ENCODE results near the gene ADIRF. TPM values are rescaled to one million over a fixed set of nuclear protein-coding genes. Genes with fewer than 3 reads are reported as not detected.
"Not testable (repeated sequence)": the region's sequence is repeated elsewhere in the genome, so short reads cannot be mapped to it uniquely, and the experiment has no call there.

Gene ADIRF
- total RNA-seq, 2 experiments from 2014 or later, result not detected

DNA sequence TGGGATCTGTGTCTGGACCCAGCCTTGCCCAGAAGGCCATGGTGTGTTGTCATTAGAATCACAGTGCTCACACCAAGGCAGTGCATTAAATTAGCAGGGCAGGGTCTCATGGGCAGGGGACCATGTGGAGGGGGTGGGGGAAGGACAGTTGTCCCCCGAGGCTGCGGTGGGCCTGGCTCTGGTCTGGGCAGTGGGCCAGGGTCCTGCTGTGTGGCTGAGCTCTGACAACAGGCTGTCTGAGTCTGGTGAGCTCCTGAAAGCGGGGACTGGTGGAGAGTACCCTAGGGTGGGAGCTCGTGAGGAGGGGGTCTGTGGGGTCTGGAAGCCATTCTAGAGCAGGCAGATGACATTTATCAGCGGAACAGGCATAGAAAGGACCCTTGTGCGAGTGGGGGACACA, 49.8 kb downstream of the ADIRF start:
- H3K27ac Mint-ChIP-seq; H3K27me3 Mint-ChIP-seq; DNase-seq; H3K36me3 Mint-ChIP-seq; H3K9me3 Mint-ChIP-seq (ENCODE audit: low read depth); H3K4me3 Mint-ChIP-seq; CTCF ChIA-PET; ATAC-seq; H3K4me1 Mint-ChIP-seq: not testable (repeated sequence)

DNA sequence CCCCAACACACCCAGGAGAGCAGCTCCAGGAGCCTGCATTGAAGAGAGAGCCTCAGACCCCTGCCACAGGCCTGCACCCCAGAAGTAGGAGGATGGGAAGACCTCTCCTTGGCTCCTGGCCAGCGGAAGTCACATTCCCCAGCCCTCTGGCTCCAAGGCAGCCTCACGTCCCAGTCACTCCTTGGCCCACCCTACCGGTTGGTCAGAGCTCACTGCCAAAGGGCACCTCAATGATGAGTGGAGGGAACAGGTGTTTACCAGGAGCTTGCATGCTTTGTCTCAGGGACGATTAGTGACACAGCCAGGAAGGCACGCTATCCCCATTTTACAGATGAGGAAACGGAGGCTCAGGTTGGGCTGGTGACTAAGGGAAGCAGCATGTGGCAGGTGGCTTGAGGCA, 50.8 kb downstream of the ADIRF start:
- DNase-seq; H3K9me3 Mint-ChIP-seq (ENCODE audit: low read depth); ATAC-seq; H3K4me1 Mint-ChIP-seq; H3K36me3 Mint-ChIP-seq; H3K27ac Mint-ChIP-seq; H3K27me3 Mint-ChIP-seq; H3K4me3 Mint-ChIP-seq; CTCF ChIA-PET: not testable (repeated sequence)

DNA sequence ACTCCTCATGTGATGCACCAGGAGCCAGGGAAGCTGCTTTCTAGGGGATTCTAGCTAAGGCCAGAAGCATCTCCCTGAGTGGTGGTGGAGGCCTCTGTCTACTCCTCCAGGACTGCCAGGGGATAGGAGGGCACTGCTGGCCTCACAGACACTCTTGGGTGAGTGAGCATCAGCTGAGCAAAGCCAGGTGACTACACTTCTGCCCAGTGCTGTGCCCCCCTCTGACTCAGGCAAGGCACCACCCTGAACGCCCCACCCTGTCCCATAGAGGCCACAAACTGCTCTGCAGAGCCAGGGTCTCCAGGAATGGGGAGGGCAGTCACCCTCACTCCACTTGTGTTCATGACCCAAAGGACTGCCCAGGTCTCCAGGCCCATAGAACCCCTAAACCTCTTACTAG, 51.2 kb downstream of the ADIRF start:
- H3K4me1 Mint-ChIP-seq; DNase-seq; H3K27me3 Mint-ChIP-seq; CTCF ChIA-PET; ATAC-seq; H3K36me3 Mint-ChIP-seq; H3K9me3 Mint-ChIP-seq (ENCODE audit: low read depth); H3K27ac Mint-ChIP-seq; H3K4me3 Mint-ChIP-seq: not testable (repeated sequence)

DNA sequence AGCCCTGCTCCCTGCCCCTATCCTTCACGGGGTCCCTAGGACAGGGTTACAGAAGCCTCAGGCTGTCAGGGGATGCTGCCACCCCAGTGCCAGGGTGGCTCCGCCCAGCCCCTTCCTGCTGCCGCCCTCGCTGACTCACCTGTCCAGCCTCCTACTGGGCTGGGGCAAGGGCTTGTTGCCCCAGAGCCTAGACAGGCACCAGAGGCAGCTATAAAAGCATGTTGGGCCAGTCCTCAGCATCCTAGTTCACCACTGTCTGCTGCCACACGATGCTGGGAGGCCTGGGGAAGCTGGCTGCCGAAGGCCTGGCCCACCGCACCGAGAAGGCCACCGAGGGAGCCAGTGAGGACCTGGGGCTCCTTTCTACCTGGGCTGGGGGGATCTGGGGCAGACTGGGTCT, 51.8 kb downstream of the ADIRF start, which contains the start of gene FAM25A:
FAM25A (plus strand) TSS at position 239 of the 400 bp plus-strand sequence; CDS start at position 270, 31 bp downstream.
- H3K27ac Mint-ChIP-seq; H3K9me3 Mint-ChIP-seq (ENCODE audit: low read depth); H3K36me3 Mint-ChIP-seq; CTCF ChIA-PET; ATAC-seq; H3K27me3 Mint-ChIP-seq; H3K4me1 Mint-ChIP-seq; DNase-seq; H3K4me3 Mint-ChIP-seq: not testable (repeated sequence)

Other genes with a start within 250 kb of the ADIRF start
- 10 to 100 TPM; 17.1 to 19.5 TPM for gene BMPR1A, start 211.9 kb upstream of the ADIRF start, total RNA-seq
- not detected for gene MMRN2, start 10.9 kb upstream of the ADIRF start, total RNA-seq
- not detected for gene SNCG, start 9.9 kb upstream of the ADIRF start, total RNA-seq
- gene FAM25A, start 51.8 kb downstream of the ADIRF start, total RNA-seq, result not detected
- gene GLUD1, start 126.4 kb downstream of the ADIRF start, total RNA-seq, result 100 to 1,000 TPM in 1 of 2 experiments, 10 to 100 TPM in 1; 85.8 to 111 TPM
- gene SHLD2, start 126.7 kb downstream of the ADIRF start, total RNA-seq, result 10 to 100 TPM; 31.1 to 36.4 TPM

All from activated CD8-positive, alpha-beta memory T cell treated with anti-CD3 and anti-CD28 coated beads, Interleukin-2, amount 10 ng/mL, durations not matched to agents 7 days and 5 days (primary cell).